Measurements from ENCODE around the gene EME2. TPM values are rescaled to one million over a fixed set of nuclear protein-coding genes. Genes with fewer than 3 reads are reported as not detected.

The EME2 gene
- total RNA-seq, 1 experiment from 2014 or later, result 36.3 TPM

DNA sequence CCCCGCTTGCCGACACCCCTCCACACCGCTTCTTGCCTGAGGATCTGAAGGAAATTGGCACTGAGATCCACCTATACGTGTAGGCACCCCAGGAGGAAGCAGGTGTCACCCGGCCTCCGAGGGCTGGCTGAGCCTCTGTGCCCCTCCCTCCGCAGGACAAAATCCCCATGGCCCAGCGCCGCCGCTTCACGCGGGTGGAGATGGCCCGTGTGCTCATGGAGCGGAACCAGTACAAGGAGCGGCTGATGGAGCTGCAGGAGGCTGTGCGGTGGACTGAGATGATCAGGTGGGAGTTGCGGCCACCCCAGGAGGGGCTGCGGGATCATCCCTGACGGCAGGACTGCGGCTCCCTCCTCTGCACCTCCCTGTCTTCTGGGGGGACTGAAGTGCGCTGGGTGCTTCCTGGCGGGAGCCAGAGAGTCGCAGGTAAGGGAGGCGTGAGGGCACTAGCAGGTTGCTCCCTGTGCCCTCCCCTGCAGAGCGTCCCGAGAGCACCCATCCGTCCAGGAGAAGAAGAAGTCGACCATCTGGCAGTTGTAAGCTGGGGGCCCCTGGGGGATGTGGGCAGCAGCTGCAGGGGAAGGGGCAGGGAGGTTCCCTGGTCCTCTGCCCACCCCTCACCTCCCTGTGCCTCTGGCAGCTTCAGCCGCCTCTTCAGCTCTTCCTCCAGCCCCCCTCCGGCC is 10.3 kb upstream of the EME2 start:
- H3K9me3 ChIP-seq (ENCODE audit: control insufficient read depth in 1 of 2, insufficient read depth in 1 of 2, low read depth in 1 of 2, low read length in 2 of 2), result no peaks in the 10 kb centered on the region
- H3K4me1 ChIP-seq (ENCODE audit: control insufficient read depth in 1 of 2, insufficient read depth in 2 of 2, low read length in 2 of 2), result peaks cover 8 to 15% of the 10 kb centered on the region in 2 experiments; a peak in 3 of 4 replicates
- no peak overlapping the region for H3K9ac ChIP-seq (ENCODE audit: low read length)
- no TSS peak for BruUV-seq (replicated peaks)
- H3K4me2 ChIP-seq (ENCODE audit: low read length), result no peak overlapping the region
- H2AFZ ChIP-seq (ENCODE audit: low read depth, low read length, poor library complexity, severe bottlenecking), result no peak overlapping the region
- ATAC-seq, result no peak
- H3K36me3 ChIP-seq (ENCODE audit: control insufficient read depth in 1 of 2, insufficient read depth in 2 of 2, low read length in 2 of 2), result peaks cover 5 to 13% of the 10 kb centered on the region in 2 experiments; a peak in 2 of 4 replicates
- ChIA-PET POLR2A (no interaction called here), CTCF (no interaction called here), RAD21 (ENCODE audit: low non-redundant PET in 1 of 2, low total read pairs in 2 of 2, uncharacterized antibody in 2 of 2, unreplicated experiment in 2 of 2) (no interaction called here)
- H3K4me3 ChIP-seq (replicated peaks in 1 of 2; ENCODE audit: low read depth in 1 of 2, low read length in 2 of 2), result no peak overlapping the region
- H3K9me2 ChIP-seq (ENCODE audit: insufficient read depth), result no peaks in the 10 kb centered on the region
- H3K27me3 ChIP-seq (ENCODE audit: insufficient read depth, low read length), result no peaks in the 10 kb centered on the region
- H3K27ac ChIP-seq (ENCODE audit: low read depth, low read length), result no peak overlapping the region
- DNase-seq (ENCODE audit: low read depth, low spot score), result no peak
- no peak for TF ChIP-seq YY1 (IDR thresholded peaks at IDR 0.05; ENCODE audit: extremely low read depth, insufficient replicate concordance, low read depth, low read length)
- TF ChIP-seq CBX3 (IDR thresholded peaks at IDR 0.05; ENCODE audit: low read depth), result no peak
- no peak for TF ChIP-seq POLR2A (IDR thresholded peaks at IDR 0.05; ENCODE audit: borderline replicate concordance, extremely low read depth, insufficient read depth, insufficient read length)
- no peak for TF ChIP-seq EZH2phosphoT487 (IDR thresholded peaks at IDR 0.05; ENCODE audit: borderline replicate concordance)
- TF ChIP-seq TCF7L2 (IDR thresholded peaks at IDR 0.05; ENCODE audit: borderline replicate concordance, extremely low read depth, insufficient read depth, insufficient read length), result no peak
- no peak for TF ChIP-seq ATF3 (IDR thresholded peaks at IDR 0.05)
- no peak for TF ChIP-seq SIN3A (IDR thresholded peaks at IDR 0.05; ENCODE audit: low read depth)
- no peak for TF ChIP-seq JUND (IDR thresholded peaks at IDR 0.05)
- TF ChIP-seq EGR1 (IDR thresholded peaks at IDR 0.05; ENCODE audit: low read depth), result no peak
- TF ChIP-seq ELF1 (IDR thresholded peaks at IDR 0.05; ENCODE audit: borderline replicate concordance, low read depth), result no peak
- TF ChIP-seq POLR2AphosphoS5 (IDR thresholded peaks at IDR 0.05; ENCODE audit: low read depth, low read length), result no peak
- TF ChIP-seq EZH2 (IDR thresholded peaks at IDR 0.05), result no peak
- TF ChIP-seq RAD21 (IDR thresholded peaks at IDR 0.05; ENCODE audit: low read depth), result no peak
- no peak for TF ChIP-seq FOSL1 (IDR thresholded peaks at IDR 0.05; ENCODE audit: low read depth)
- TF ChIP-seq SP1 (IDR thresholded peaks at IDR 0.05; ENCODE audit: low read depth), result no peak
- no peaks in the 10 kb centered on the region for H4K20me1 ChIP-seq (ENCODE audit: insufficient read depth)
- H3K79me2 ChIP-seq (ENCODE audit: insufficient read depth, low read length), result no peaks in the 10 kb centered on the region
- intact Hi-C loops (cut with micrococcal nuclease), result no loop called here
